ENCODE data around the gene SLC25A38. TPM values are rescaled to one million over a fixed set of nuclear protein-coding genes. Genes with fewer than 3 reads are reported as not detected.
A peak's percentile ranks its signal among the peaks of the same experiment; 100 is the strongest.

SLC25A38 gene
- total RNA-seq, 1 donor from 2014 or later = 28.4 TPM

DNA sequence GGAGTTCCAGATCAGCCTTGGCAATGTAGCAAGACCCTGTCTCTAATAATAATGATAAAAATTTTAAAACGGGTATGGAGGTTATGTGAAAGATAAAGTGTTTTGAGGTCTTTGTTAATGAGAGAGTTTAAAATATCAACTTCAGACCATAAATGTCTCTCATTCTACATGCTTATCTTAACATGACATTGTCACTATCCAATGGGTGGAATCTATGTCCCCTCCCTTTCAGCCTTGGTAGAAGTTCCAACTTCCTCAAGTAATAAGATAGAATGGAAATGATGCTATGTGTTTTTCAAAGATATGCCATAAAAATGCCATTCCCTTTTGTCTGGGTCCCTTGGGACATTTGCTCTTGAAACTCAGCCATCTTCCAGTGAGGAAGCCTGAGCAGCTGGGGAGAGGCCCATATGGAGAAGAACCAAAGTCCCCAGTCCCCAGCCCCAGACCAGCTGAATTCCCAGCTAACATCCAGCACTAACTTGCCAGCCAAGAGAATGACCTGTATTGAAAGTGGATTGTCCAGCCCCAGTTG is 40.3 kb downstream of the SLC25A38 start:
- no peak overlapping the region for H3K4me3 ChIP-seq
- intact Hi-C loops (cut with DNase I) = no loop called here
- ATAC-seq (no peak), DNase-seq (no peak)
- H3K36me3 ChIP-seq = no peaks in the 10 kb centered on the region
- TF ChIP-seq CTCF (IDR thresholded peaks at IDR 0.05) = no peak
- no peaks in the 10 kb centered on the region for H3K4me1 ChIP-seq
- H3K9me3 ChIP-seq = no peaks in the 10 kb centered on the region
- no peaks in the 10 kb centered on the region for H3K27me3 ChIP-seq (ENCODE audit: low read depth)
- no peak overlapping the region for H3K27ac ChIP-seq

GRCh38 chr3:39426312-39426711 is 43.1 kb downstream of the SLC25A38 start:
- no peak overlapping the region for H3K27ac ChIP-seq
- DNase-seq = no peak
- no peaks in the 10 kb centered on the region for H3K9me3 ChIP-seq
- H3K27me3 ChIP-seq (ENCODE audit: low read depth) = no peaks in the 10 kb centered on the region
- H3K4me1 ChIP-seq = no peaks in the 10 kb centered on the region
- no peak for ATAC-seq
- no peak overlapping the region for H3K4me3 ChIP-seq
- intact Hi-C loops (cut with DNase I) = no loop called here
- no peak for TF ChIP-seq CTCF (IDR thresholded peaks at IDR 0.05)
- no peaks in the 10 kb centered on the region for H3K36me3 ChIP-seq

DNA sequence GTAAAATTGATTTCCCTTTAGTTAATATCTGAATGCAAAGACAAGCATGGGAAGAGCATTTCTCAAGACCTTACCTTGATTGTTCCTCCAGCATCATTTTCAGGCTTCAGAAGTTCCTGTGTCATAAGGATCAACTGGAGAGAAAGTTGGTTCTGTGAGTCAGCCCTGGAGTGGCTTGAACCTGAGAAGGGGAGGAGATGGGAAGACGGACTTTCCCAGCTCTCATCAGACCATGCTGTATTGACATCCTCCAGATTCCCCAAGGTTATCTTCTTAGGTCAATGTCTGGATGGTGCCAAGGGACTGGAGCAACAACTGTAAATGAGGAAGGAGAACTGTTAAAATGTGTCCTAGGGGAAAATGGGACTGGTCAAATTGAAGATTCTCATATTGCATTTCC is 44.3 kb downstream of the SLC25A38 start:
- ATAC-seq (no peak), DNase-seq (no peak)
- Histone ChIP-seq H3K27ac (no peak overlapping the region), H3K36me3 (no peaks in the 10 kb centered on the region), H3K9me3 (no peaks in the 10 kb centered on the region), H3K27me3 (ENCODE audit: low read depth) (no peaks in the 10 kb centered on the region), H3K4me1 (no peaks in the 10 kb centered on the region), H3K4me3 (no peak overlapping the region)
- intact Hi-C loops (cut with DNase I) = no loop called here
- no peak for TF ChIP-seq CTCF (IDR thresholded peaks at IDR 0.05)

DNA sequence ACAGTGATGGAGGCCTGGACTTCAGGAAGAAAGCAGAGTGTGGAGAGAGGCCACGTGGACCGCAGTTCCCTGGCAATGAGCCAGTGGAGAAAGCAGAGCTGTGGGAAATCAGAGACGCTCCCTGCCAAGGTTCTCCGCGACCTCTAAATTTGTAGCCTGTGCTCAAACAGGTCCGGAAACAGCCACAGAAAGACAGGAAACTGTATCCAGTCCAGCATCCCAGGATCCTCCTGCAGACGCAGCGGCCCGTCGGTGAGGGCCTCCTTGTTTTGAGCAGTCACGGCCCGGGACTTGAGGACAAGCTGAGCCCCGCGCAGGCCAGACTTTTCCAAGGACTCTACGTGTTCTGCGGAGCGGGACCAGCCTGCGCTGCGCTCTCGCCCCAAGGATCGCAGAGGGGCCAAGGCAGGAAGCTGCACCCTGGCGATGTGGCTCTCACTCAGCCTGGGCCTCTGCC is 45.6 kb downstream of the SLC25A38 start:
- H3K4me1 ChIP-seq = peaks cover 6% of the 10 kb centered on the region
- ATAC-seq (peak; percentile 12 to 15), DNase-seq (no peak)
- no peak overlapping the region for H3K27ac ChIP-seq
- no peaks in the 10 kb centered on the region for H3K9me3 ChIP-seq
- no peak overlapping the region for H3K4me3 ChIP-seq
- no peaks in the 10 kb centered on the region for H3K27me3 ChIP-seq (ENCODE audit: low read depth)
- intact Hi-C loops (cut with DNase I) = no loop called here
- no peaks in the 10 kb centered on the region for H3K36me3 ChIP-seq
- TF ChIP-seq CTCF (IDR thresholded peaks at IDR 0.05) = no peak

DNA sequence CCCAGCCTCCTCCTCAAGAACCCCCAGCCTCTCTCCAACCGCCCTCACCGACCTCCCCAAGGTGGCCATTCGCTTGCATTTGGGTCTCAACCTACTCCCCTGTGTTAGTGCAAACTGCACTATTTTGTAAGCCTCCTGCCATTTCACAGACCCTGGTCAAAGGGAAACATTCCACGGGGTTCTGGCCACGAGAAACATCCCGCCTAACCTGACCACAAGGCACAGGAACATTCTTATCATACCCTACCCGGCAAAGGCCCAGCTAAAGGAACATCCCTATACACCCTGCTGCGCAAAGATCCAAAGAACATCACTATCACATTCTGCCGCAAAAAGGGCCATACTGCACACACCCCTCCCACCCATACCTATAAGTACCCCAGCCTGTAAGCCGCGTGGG is 46.3 kb downstream of the SLC25A38 start:
- H3K4me1 ChIP-seq = peaks cover 6% of the 10 kb centered on the region
- H3K9me3 ChIP-seq = no peaks in the 10 kb centered on the region
- no peak overlapping the region for H3K4me3 ChIP-seq
- no peaks in the 10 kb centered on the region for H3K27me3 ChIP-seq (ENCODE audit: low read depth)
- intact Hi-C loops (cut with DNase I) = no loop called here
- ATAC-seq = no peak
- no peak for DNase-seq
- no peak overlapping the region for H3K27ac ChIP-seq
- TF ChIP-seq CTCF (IDR thresholded peaks at IDR 0.05) = no peak
- H3K36me3 ChIP-seq = no peaks in the 10 kb centered on the region

- Histone ChIP-seq H3K4me3 (no peak overlapping the region), H3K27me3 (ENCODE audit: low read depth) (no peaks in the 10 kb centered on the region), H3K36me3 (no peaks in the 10 kb centered on the region), H3K27ac (no peak overlapping the region), H3K4me1 (peaks cover 6% of the 10 kb centered on the region), H3K9me3 (no peaks in the 10 kb centered on the region)
- no peak for ATAC-seq
- intact Hi-C loops (cut with DNase I) = no loop called here
- no peak for DNase-seq
- TF ChIP-seq CTCF (IDR thresholded peaks at IDR 0.05) = no peak
Measured at GRCh38 chr3:39432342-39432741, 49.2 kb downstream of the SLC25A38 start.

All from lower lobe of right lung (tissue), 2 donors.